Thymus (tissue), 11 donors: ENCODE data around the gene PHOSPHO2. TPM values are rescaled to one million over a fixed set of nuclear protein-coding genes. Genes with fewer than 3 reads are reported as not detected.

Experiments used
- DNase-seq, 9 donors: peaks; one replicate each; pipeline ENCODE4 v3.0.0-alpha.2; 2013; ENCODE audit warnings: low spot score in 9 of 9, low read depth in 6 of 9, missing footprints in 1 of 9
- H3K27ac ChIP-seq, 2 donors: one replicate each; pipeline ENCODE4 v1.5.1; 2013; ENCODE audit warnings: control low read depth in 1 of 2, low read depth in 1 of 2, low read length in 1 of 2, mild to moderate bottlenecking in 1 of 2, moderate library complexity in 1 of 2
- H3K27me3 ChIP-seq, 2 donors: one replicate each; pipeline ENCODE4 v1.5.1; 2013; ENCODE audit warnings: low read length in 1 of 2; ENCODE audit not compliant: control insufficient read depth in 2 of 2, insufficient read depth in 1 of 2
- H3K36me3 ChIP-seq, 2 donors: one replicate each; pipeline ENCODE4 v1.5.1; 2013; ENCODE audit warnings: low read length in 1 of 2, mild to moderate bottlenecking in 1 of 2, moderate library complexity in 1 of 2; ENCODE audit not compliant: control insufficient read depth in 2 of 2, insufficient read depth in 2 of 2
- H3K4me1 ChIP-seq, 2 donors: one replicate each; pipeline ENCODE4 v1.5.1; 2013; ENCODE audit warnings: low read length in 2 of 2; ENCODE audit not compliant: control insufficient read depth in 2 of 2, insufficient read depth in 2 of 2
- H3K4me3 ChIP-seq, 2 donors: one replicate each; pipeline ENCODE4 v1.5.1; 2013; ENCODE audit warnings: low read length in 2 of 2, control low read depth in 1 of 2, mild to moderate bottlenecking in 1 of 2
- H3K9me3 ChIP-seq, 2 donors: one replicate each; pipeline ENCODE4 v1.5.1; 2013; ENCODE audit warnings: low read length in 1 of 2, mild to moderate bottlenecking in 1 of 2; ENCODE audit not compliant: control insufficient read depth in 2 of 2, insufficient read depth in 1 of 2
- WGBS: extraction: QIAGEN DNeasy Blood & Tissue Kit; methylation state at CpG from one replicate; pipeline ENCODE4 v1.1.7; 2013; 5-methylcytosine and 5-hydroxymethylcytosine counted together
- polyA plus RNA-seq: library from polyadenylated mRNA; stranded (reverse); fragments of 200-250 nt; gene quantifications from one replicate; pipeline ENCODE4 v1.2.3, GENCODE V29; 2013
- total RNA-seq: library from RNA; stranded (reverse); fragments of 120-200 nt; gene quantifications from one replicate; pipeline ENCODE4 v1.2.4, GENCODE V29; 2013
- donor health status: healthy.

The PHOSPHO2 gene
- total and polyA plus RNA-seq, 2 donors, result 3.9 to 4.3 TPM

- Histone ChIP-seq H3K4me1 (peaks cover 0 to under 1% of the 10 kb centered on the region in 2 donors), H3K9me3 (peaks cover 0 to 5% of the 10 kb centered on the region in 2 donors), H3K27ac (no peak overlapping the region), H3K27me3 (no peaks in the 10 kb centered on the region), H3K4me3 (no peak overlapping the region), H3K36me3 (peaks cover 3 to 4% of the 10 kb centered on the region in 2 donors)
- 98% methylated on average over 1 of the region's 1 CpG for WGBS
- no peak for DNase-seq
These were observed 15.1 kb downstream of the PHOSPHO2 start for GRCh38 chr2:169709331-169709730.

DNA sequence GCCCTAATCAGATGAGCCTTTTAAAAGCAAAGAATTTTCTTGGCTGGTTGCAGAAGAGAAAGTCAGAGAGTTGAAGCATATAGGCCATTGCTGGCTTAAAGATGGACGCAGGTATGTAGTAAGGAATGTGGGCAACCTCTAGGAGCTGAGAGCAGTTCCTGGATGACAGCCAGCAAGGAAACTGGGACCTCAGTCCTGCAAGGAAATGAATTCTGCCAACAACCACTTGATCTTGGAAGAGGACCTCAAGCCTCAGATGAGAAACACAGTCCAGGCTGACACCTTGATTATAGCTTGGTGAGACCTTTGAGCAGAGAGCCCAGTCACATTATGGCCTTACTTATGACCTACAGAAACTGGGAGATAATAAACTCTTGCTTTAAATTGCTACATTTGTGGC lies 15.7 kb downstream of the PHOSPHO2 start:
- no peak for DNase-seq
- H3K4me3 ChIP-seq, result no peak overlapping the region
- WGBS, result 91% methylated on average over 1 of the region's 1 CpG

DNA sequence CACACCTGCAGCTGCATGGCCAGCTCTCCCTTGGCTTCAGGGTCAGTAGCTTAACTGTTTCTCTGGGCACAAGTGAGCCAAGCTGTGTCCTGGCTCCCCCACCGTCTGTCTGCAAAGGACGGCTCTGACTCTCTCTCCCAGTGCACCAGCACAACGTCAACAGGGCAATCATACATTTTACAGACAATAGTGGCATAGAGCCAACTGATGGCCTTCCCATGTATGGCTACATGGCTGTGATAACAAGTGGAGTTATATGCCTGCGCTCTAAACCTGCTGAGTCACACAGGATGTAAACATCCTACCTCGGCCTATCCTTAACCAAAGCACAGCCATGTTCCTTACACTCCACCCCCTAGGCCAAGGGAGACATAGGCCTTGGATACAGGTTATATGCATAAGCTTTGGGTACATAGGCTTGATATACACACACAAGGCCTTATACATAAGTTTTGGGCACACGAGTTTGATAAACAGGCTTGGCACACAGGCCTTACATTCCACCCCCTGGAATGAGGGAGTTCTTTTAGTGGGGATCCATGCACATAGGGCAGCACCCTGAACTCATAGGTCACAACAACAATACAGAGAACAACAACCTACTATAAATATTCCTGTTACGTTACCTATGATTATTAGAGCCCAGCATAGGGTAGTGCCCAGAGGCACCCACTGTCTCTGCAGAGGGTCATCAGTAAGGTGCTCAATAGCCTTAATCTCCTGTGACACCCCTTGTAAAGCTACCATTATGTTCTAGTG lies 17.7 kb downstream of the PHOSPHO2 start:
- Histone ChIP-seq H3K27ac (no peak overlapping the region), H3K36me3 (peaks cover 3 to 4% of the 10 kb centered on the region in 2 donors), H3K4me3 (no peak overlapping the region), H3K9me3 (peaks cover 0 to 5% of the 10 kb centered on the region in 2 donors), H3K27me3 (no peaks in the 10 kb centered on the region), H3K4me1 (peaks cover 0 to 8% of the 10 kb centered on the region in 2 donors)
- no peak for DNase-seq
- 98% methylated on average over 7 of the region's 7 CpGs for WGBS

More for the DNA sequence above, 15.7 kb downstream of the PHOSPHO2 start:
- Histone ChIP-seq H3K27ac (no peak overlapping the region), H3K36me3 (peaks cover 3 to 4% of the 10 kb centered on the region in 2 donors), H3K4me1 (peaks cover 0 to 7% of the 10 kb centered on the region in 2 donors), H3K27me3 (no peaks in the 10 kb centered on the region), H3K9me3 (peaks cover 0 to 5% of the 10 kb centered on the region in 2 donors)

DNA sequence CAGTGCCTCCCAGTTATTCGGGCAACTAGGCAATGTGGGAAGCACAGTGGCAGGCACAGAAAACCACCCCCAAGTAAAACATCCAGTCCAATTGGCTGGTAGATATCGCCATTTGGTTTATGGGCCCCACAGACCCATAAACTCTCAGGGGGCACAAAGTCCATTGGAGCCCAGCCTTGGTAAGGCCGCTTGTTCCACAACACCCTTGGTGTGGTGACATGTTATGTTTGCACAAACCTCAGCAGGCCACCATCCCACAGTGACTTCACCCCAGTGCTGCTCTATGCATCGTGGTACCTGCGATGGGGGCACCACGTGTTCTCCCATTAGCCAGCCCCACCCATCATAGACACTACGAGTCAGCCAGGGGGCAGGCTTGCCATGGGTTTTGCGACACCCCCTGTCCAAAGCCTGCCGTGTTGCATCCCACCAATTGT lies 18.5 kb downstream of the PHOSPHO2 start:
- Histone ChIP-seq H3K27me3 (no peaks in the 10 kb centered on the region), H3K9me3 (peaks cover 0 to 5% of the 10 kb centered on the region in 2 donors), H3K36me3 (peaks cover 3 to 4% of the 10 kb centered on the region in 2 donors), H3K4me1 (peaks cover 0 to 13% of the 10 kb centered on the region in 2 donors), H3K4me3 (no peak overlapping the region), H3K27ac (no peak overlapping the region)
- 98% methylated on average over 9 of the region's 9 CpGs for WGBS
- DNase-seq, result no peak

DNA sequence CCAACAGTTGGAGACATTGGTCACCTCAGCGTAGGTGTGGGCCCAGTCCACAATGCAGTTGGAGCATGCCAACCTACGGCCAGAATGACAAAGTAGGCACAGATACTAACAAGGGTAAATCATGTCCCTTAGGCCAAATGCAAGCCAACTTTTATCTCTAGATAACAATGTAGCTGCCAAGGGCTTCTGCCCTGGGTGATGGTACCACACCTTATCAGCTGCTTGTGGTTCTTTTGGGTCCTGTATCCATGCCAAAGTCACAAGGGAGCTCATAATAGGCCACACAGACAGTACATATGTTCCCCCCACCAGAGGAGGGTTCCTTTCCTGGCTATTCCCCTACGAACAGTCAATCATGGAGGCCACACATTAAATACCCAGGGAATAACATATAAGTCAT lies 19.1 kb downstream of the PHOSPHO2 start:
- Histone ChIP-seq H3K27me3 (no peaks in the 10 kb centered on the region), H3K4me1 (peaks cover 0 to 13% of the 10 kb centered on the region in 2 donors), H3K9me3 (peaks cover 0 to 5% of the 10 kb centered on the region in 2 donors), H3K27ac (no peak overlapping the region), H3K4me3 (no peak overlapping the region), H3K36me3 (peaks cover 3 to 4% of the 10 kb centered on the region in 2 donors)
- DNase-seq, result no peak
- WGBS, result 97% methylated on average over 3 of the region's 3 CpGs

DNA sequence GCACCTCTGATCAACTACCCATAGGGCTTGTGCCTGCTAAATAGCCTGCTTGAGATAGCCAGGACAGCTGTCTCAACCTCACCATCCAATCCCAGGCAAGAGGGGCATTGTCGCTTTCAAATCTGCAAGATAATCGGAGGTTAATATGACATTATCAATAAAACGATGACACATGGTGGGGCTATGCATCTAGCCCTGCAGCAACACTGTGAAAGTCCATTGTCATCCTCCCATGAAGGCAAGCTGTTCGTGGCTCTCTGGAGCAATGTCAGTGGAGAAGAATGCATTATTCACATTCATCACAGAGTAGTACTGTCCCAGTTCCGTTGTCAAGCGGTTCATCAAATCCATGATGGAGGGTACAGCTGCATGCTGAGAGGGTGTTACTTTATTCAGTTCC lies 20.4 kb downstream of the PHOSPHO2 start:
- peaks cover 0 to 13% of the 10 kb centered on the region in 2 donors for H3K4me1 ChIP-seq
- H3K4me3 ChIP-seq, result no peak overlapping the region
- H3K9me3 ChIP-seq, result peaks cover 0 to 5% of the 10 kb centered on the region in 2 donors
- WGBS, result 97% methylated on average over 6 of the region's 6 CpGs
- no peaks in the 10 kb centered on the region for H3K27me3 ChIP-seq
- DNase-seq, result no peak
- H3K36me3 ChIP-seq, result peaks cover 3 to 4% of the 10 kb centered on the region in 2 donors
- no peak overlapping the region for H3K27ac ChIP-seq

DNA sequence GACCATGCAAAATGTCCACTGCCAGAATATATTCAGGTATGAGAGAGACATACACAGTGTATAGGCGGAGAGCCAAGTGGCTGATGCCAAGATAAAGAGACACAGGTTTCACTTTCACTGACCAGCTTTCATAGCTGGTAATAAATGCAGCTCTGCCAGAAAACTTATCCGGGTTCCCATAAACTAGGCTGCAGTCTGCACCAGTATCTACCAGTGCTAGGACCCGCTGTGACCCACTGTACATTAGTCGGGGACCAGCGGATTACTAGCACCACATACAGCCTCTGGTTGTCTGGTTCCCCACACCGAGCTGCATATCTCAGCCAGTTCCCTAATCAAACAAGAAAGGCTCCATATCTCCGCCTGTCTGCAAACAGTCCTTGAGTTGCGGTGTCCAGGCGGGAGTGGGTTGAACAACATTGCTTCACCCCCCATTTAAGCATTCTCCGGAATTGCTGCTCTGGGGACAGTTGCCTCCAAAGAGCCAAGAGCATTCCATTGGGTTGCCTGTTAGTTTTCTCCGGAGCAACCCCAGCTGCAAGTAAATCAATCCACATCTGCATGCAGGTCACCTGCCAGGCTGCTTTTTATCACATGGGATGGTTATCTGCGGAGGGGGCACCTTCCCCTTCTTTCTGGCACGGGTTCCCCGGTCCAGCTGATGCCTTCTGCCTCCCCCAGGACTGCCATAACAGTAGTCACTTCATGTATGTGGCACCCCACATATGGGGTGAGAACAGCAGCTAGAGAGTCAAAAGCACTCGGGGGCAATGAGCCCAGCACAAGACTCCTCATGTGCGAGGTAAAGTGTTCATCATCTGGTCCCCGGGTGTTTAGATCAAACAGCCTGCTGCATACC lies 21.3 kb downstream of the PHOSPHO2 start:
- 88% methylated on average over 17 of the region's 17 CpGs for WGBS

GRCh38 chr2:169716238-169716886 lies 22.1 kb downstream of the PHOSPHO2 start:
- no peak for DNase-seq
- Histone ChIP-seq H3K27me3 (no peaks in the 10 kb centered on the region), H3K4me3 (no peak overlapping the region), H3K4me1 (peaks cover 0 to 13% of the 10 kb centered on the region in 2 donors), H3K9me3 (peaks cover 0 to 5% of the 10 kb centered on the region in 2 donors), H3K36me3 (peaks cover 0 to 4% of the 10 kb centered on the region in 2 donors), H3K27ac (no peak overlapping the region)
- 92% methylated on average over 12 of the region's 12 CpGs for WGBS

More for the DNA sequence above, 21.3 kb downstream of the PHOSPHO2 start:
- H3K36me3 ChIP-seq, result peaks cover 2 to 4% of the 10 kb centered on the region in 2 donors
- no peak overlapping the region for H3K27ac ChIP-seq
- peaks cover 0 to 5% of the 10 kb centered on the region in 2 donors for H3K9me3 ChIP-seq
- H3K4me3 ChIP-seq, result no peak overlapping the region
- H3K4me1 ChIP-seq, result peaks cover 0 to 13% of the 10 kb centered on the region in 2 donors
- DNase-seq, result no peak
- H3K27me3 ChIP-seq, result no peaks in the 10 kb centered on the region
